HepG2 (cell line): ENCODE results near the gene CD28.

Experiments used
- JUND ChIP-seq: sonication (generic); formaldehyde crosslinking; IDR thresholded peaks from 2 replicates; pipeline ENCODE4 v1.8.0; 2022; ENCODE audit warnings: mild to moderate bottlenecking, missing genetic modification reagents
- KAT2B ChIP-seq: fragments of 150-350 bp; IDR thresholded peaks from 2 replicates; pipeline ENCODE4 v1.6.1; 2014; ENCODE audit warnings: low read depth, low read length, borderline replicate concordance
- MAFK ChIP-seq, 2 experiments: IDR thresholded peaks in 1 of 2; conservative IDR thresholded peaks in 1 of 2; 2 replicates each; pipeline ENCODE4 v1.6.1; 2011; ENCODE audit warnings: improper control_type of control experiment in 2 of 2, low read length in 2 of 2
- SAP130 ChIP-seq: IDR thresholded peaks from 2 replicates; pipeline ENCODE4 v1.6.1; 2016; ENCODE audit warnings: low read depth
- SSRP1 ChIP-seq: IDR thresholded peaks from 2 replicates; pipeline ENCODE4 v1.6.1; 2016; ENCODE audit warnings: control low read depth
- ZNF768 ChIP-seq: sonication (generic); formaldehyde crosslinking; IDR thresholded peaks from 2 replicates; pipeline ENCODE4 v1.4.0; 2020; ENCODE audit warnings: missing genetic modification reagents
- TF ChIP-seq, protein P1 (sequence below): sonication (generic); formaldehyde crosslinking; IDR thresholded peaks from 2 replicates; pipeline ENCODE4 v1.4.0; 2020; ENCODE audit warnings: missing genetic modification reagents
- TF ChIP-seq, protein P2 (sequence below): sonication (generic); formaldehyde crosslinking; IDR thresholded peaks from 2 replicates; pipeline ENCODE4 v1.4.0; 2020; ENCODE audit warnings: missing genetic modification reagents
- TF ChIP-seq, protein P3 (sequence below): sonication (generic); formaldehyde crosslinking; IDR thresholded peaks from 2 replicates; pipeline ENCODE4 v1.4.0; 2020; ENCODE audit warnings: low read depth, missing genetic modification reagents

DNA sequence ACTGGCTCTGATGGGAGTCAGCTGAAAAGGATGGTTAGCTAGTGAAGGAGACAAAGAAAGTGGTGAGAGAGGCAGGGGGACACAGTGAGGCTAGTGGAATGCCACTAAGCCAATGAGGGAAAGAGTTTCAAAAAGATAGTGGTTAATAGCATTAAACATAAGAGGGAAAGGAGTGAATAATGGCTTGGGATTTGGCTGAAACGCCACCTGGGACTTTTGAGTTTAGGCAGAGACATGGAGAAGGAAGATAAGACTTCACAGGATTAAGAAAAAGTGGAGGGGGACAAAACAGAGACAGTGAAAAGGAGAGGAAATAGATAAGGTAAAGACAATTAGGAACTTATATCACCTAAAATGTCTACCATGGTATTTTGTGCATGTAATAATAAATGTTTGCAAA, 6.9 kb downstream of the CD28 start:
- no peak for TF ChIP-seq MAFK (conservative IDR thresholded peaks at IDR 0.05 in 1 of 2, IDR thresholded peaks at IDR 0.05 in 1 of 2; ENCODE audit: low read length in 2 of 2)
- TF ChIP-seq JUND = no peak
- TF ChIP-seq ZNF768 = no peak
- TF ChIP-seq, protein P1, sequence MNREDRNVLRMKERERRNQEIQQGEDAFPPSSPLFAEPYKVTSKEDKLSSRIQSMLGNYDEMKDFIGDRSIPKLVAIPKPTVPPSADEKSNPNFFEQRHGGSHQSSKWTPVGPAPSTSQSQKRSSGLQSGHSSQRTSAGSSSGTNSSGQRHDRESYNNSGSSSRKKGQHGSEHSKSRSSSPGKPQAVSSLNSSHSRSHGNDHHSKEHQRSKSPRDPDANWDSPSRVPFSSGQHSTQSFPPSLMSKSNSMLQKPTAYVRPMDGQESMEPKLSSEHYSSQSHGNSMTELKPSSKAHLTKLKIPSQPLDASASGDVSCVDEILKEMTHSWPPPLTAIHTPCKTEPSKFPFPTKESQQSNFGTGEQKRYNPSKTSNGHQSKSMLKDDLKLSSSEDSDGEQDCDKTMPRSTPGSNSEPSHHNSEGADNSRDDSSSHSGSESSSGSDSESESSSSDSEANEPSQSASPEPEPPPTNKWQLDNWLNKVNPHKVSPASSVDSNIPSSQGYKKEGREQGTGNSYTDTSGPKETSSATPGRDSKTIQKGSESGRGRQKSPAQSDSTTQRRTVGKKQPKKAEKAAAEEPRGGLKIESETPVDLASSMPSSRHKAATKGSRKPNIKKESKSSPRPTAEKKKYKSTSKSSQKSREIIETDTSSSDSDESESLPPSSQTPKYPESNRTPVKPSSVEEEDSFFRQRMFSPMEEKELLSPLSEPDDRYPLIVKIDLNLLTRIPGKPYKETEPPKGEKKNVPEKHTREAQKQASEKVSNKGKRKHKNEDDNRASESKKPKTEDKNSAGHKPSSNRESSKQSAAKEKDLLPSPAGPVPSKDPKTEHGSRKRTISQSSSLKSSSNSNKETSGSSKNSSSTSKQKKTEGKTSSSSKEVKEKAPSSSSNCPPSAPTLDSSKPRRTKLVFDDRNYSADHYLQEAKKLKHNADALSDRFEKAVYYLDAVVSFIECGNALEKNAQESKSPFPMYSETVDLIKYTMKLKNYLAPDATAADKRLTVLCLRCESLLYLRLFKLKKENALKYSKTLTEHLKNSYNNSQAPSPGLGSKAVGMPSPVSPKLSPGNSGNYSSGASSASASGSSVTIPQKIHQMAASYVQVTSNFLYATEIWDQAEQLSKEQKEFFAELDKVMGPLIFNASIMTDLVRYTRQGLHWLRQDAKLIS (CRISPR knock-in tag) = no peak
- TF ChIP-seq SAP130 (CRISPR knock-in tag) = no peak
- TF ChIP-seq, protein P2, sequence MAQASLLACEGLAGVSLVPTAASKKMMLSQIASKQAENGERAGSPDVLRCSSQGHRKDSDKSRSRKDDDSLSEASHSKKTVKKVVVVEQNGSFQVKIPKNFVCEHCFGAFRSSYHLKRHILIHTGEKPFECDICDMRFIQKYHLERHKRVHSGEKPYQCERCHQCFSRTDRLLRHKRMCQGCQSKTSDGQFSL (CRISPR knock-in tag) = no peak
- no peak for TF ChIP-seq SSRP1
- TF ChIP-seq, protein P3, sequence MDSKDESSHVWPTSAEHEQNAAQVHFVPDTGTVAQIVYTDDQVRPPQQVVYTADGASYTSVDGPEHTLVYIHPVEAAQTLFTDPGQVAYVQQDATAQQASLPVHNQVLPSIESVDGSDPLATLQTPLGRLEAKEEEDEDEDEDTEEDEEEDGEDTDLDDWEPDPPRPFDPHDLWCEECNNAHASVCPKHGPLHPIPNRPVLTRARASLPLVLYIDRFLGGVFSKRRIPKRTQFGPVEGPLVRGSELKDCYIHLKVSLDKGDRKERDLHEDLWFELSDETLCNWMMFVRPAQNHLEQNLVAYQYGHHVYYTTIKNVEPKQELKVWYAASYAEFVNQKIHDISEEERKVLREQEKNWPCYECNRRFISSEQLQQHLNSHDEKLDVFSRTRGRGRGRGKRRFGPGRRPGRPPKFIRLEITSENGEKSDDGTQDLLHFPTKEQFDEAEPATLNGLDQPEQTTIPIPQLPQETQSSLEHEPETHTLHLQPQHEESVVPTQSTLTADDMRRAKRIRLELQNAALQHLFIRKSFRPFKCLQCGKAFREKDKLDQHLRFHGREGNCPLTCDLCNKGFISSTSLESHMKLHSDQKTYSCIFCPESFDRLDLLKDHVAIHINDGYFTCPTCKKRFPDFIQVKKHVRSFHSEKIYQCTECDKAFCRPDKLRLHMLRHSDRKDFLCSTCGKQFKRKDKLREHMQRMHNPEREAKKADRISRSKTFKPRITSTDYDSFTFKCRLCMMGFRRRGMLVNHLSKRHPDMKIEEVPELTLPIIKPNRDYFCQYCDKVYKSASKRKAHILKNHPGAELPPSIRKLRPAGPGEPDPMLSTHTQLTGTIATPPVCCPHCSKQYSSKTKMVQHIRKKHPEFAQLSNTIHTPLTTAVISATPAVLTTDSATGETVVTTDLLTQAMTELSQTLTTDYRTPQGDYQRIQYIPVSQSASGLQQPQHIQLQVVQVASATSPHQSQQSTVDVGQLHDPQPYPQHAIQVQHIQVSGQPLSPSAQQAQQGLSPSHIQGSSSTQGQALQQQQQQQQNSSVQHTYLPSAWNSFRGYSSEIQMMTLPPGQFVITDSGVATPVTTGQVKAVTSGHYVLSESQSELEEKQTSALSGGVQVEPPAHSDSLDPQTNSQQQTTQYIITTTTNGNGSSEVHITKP = no peak
- TF ChIP-seq KAT2B = no peak
